Keratinocyte (primary cell): ENCODE measurements around the gene SMNDC1. TPM values are rescaled to one million over a fixed set of nuclear protein-coding genes. Genes with fewer than 3 reads are reported as not detected.

ENCODE experiments used
- DNase-seq: peaks from one replicate; pipeline ENCODE4 v3.0.0-alpha.2; 2011; ENCODE audit warnings: low read depth, missing footprints, low spot score
- FAIRE-seq: peaks from 2 replicates; lab custom pipeline; 2011; peaks lifted over from hg19 to GRCh38; lab: Jason Lieb, UNC
- H2AFZ ChIP-seq: 2 replicates; pipeline ENCODE4 v1.6.0; 2012; ENCODE audit warnings: low read length, control low read depth, inconsistent platforms; ENCODE audit not compliant: control insufficient read depth
- H3K27ac ChIP-seq: 2 replicates; pipeline ENCODE4 v1.5.1; 2011; ENCODE audit warnings: low read length; ENCODE audit not compliant: control insufficient read depth, insufficient read depth
- H3K27me3 ChIP-seq: 3 replicates; pipeline ENCODE4 v1.6.0; 2011; ENCODE audit warnings: low read length; ENCODE audit not compliant: control insufficient read depth, insufficient read depth; ENCODE audit errors: extremely low read depth
- H3K36me3 ChIP-seq, 2 experiments: 2 replicates in 1 of 2; 3 replicates in 1 of 2; pipeline ENCODE4 v1.5.1; 2011; ENCODE audit warnings: low read length in 2 of 2, mild to moderate bottlenecking in 1 of 2; ENCODE audit not compliant: control insufficient read depth in 2 of 2, insufficient read depth in 2 of 2; ENCODE audit errors: extremely low read depth in 1 of 2
- H3K4me1 ChIP-seq: 3 replicates; pipeline ENCODE4 v1.5.1; 2011; ENCODE audit warnings: low read length; ENCODE audit not compliant: control insufficient read depth, insufficient read depth; ENCODE audit errors: extremely low read depth
- H3K4me2 ChIP-seq: 3 replicates; pipeline ENCODE4 v1.6.0; 2011; ENCODE audit warnings: low read depth, low read length; ENCODE audit not compliant: control insufficient read depth, insufficient read depth; ENCODE audit errors: extremely low read depth
- H3K4me3 ChIP-seq, 3 experiments: fragments of 200-600 bp in 1 of 3; sonication (generic) in 1 of 3; 2 replicates in 2 of 3; 3 replicates in 1 of 3; pipeline ENCODE4 v1.5.1; 2011 to 2016; ENCODE audit warnings: low read length in 3 of 3, mild to moderate bottlenecking in 3 of 3, control low read depth in 2 of 3, inconsistent platforms in 1 of 3, low read depth in 1 of 3, mixed read lengths in 1 of 3, mixed run types in 1 of 3, moderate library complexity in 1 of 3; ENCODE audit not compliant: control insufficient read depth in 2 of 3, insufficient read depth in 2 of 3; ENCODE audit errors: extremely low read depth in 1 of 3
- H3K79me2 ChIP-seq: 2 replicates; pipeline ENCODE4 v1.6.0; 2012; ENCODE audit warnings: low read length; ENCODE audit not compliant: control insufficient read depth, insufficient read depth
- H3K9ac ChIP-seq: 3 replicates; pipeline ENCODE4 v1.6.0; 2011; ENCODE audit warnings: low read length; ENCODE audit not compliant: control insufficient read depth, insufficient read depth; ENCODE audit errors: extremely low read depth
- H3K9me1 ChIP-seq: 3 replicates; pipeline ENCODE4 v1.6.0; 2011; ENCODE audit warnings: low read length; ENCODE audit not compliant: control insufficient read depth, insufficient read depth; ENCODE audit errors: extremely low read depth
- H3K9me3 ChIP-seq: 2 replicates; pipeline ENCODE4 v1.5.1; 2012; ENCODE audit warnings: low read depth, low read length; ENCODE audit not compliant: control insufficient read depth
- H4K20me1 ChIP-seq: 3 replicates; pipeline ENCODE4 v1.6.0; 2011; ENCODE audit warnings: low read length; ENCODE audit not compliant: control insufficient read depth, insufficient read depth; ENCODE audit errors: extremely low read depth
- CTCF ChIP-seq, 3 experiments: IDR thresholded peaks in 1 of 3; conservative IDR thresholded peaks in 1 of 3; optimal IDR thresholded peaks in 1 of 3; 2 replicates in 2 of 3; 3 replicates in 1 of 3; pipeline versions ENCODE3 to v1.5.1; 2011; ENCODE audit warnings: low read length in 3 of 3, mild to moderate bottlenecking in 3 of 3, moderate library complexity in 2 of 3, control low read depth in 1 of 3, inconsistent platforms in 1 of 3; ENCODE audit not compliant: insufficient read depth in 2 of 3; ENCODE audit errors: extremely low read depth in 1 of 3
- EZH2 ChIP-seq: IDR thresholded peaks from one replicate; pipeline ENCODE4 v1.6.1; 2012; ENCODE audit warnings: inconsistent platforms, mild to moderate bottlenecking, low read length, moderate library complexity
- dilution Hi-C: fragments of 300-500 bp; cut with MboI; formaldehyde crosslinking; loops from one replicate; pipeline ENCODE4 v1.7.0; 2020; ENCODE audit warnings: low sequenced_read_pairs; ENCODE audit not compliant: extremely low pct_ligation_motif_present
- polyA plus RNA-seq, 5 experiments: library from polyadenylated mRNA; depleted of rRNA in 3 of 5; stranded (reverse) in 3 of 5; stranded (forward) in 1 of 5; unstranded in 1 of 5; fragments of >200 nt; gene quantifications; 1 replicate in 1 of 5; 2 replicates in 3 of 5; 3 replicates in 1 of 5; pipeline versions ENCODE4 v1.2.1 to v1.2.3, GENCODE V29; 2011 to 2012; ENCODE audit warnings: missing spikeins in 2 of 5, low read depth in 1 of 5, low replicate concordance in 1 of 5

Gene SMNDC1
- polyA plus RNA-seq, 1 donor (not counting 4 experiments of a cell fraction or from before 2014, with no cell fraction given): 19.8 TPM

- Histone ChIP-seq H3K9me1 (no peaks in the 10 kb centered on the region), H3K79me2 (no peaks in the 10 kb centered on the region), H3K36me3 (no peaks in the 10 kb centered on the region), H2AFZ (no peak overlapping the region), H3K4me1 (no peaks in the 10 kb centered on the region), H3K4me2 (no peak overlapping the region), H3K4me3 (no peak overlapping the region), H4K20me1 (no peaks in the 10 kb centered on the region), H3K9ac (no peak overlapping the region), H3K9me3 (no peaks in the 10 kb centered on the region), H3K27ac (no peak overlapping the region), H3K27me3 (no peaks in the 10 kb centered on the region)
- TF ChIP-seq EZH2 (no peak), CTCF (optimal IDR thresholded peaks at IDR 0.05 in 1 of 3, IDR thresholded peaks at IDR 0.05 in 1 of 3, conservative IDR thresholded peaks at IDR 0.05 in 1 of 3; ENCODE audit: extremely low read depth in 1 of 3, insufficient read depth in 2 of 3, low read length in 3 of 3) (no peak)
- dilution Hi-C loops: no loop called here
- no peak for FAIRE-seq
- DNase-seq: no peak
Observed at GRCh38 chr10:110268442-110268841, 36.3 kb downstream of the SMNDC1 start.

GRCh38 chr10:110267276-110267675 lies 37.4 kb downstream of the SMNDC1 start:
- dilution Hi-C loops: no loop called here
- FAIRE-seq: no peak

More at GRCh38 chr10:110267276-110267675, 37.4 kb downstream of the SMNDC1 start:
- no peak overlapping the region for H2AFZ ChIP-seq
- H3K4me2 ChIP-seq: no peak overlapping the region
- H3K79me2 ChIP-seq: no peaks in the 10 kb centered on the region
- no peak overlapping the region for H3K27ac ChIP-seq
- H3K4me3 ChIP-seq: no peak overlapping the region
- H4K20me1 ChIP-seq: no peaks in the 10 kb centered on the region
- no peak for DNase-seq
- H3K9ac ChIP-seq: no peak overlapping the region
- no peaks in the 10 kb centered on the region for H3K27me3 ChIP-seq
- no peaks in the 10 kb centered on the region for H3K9me1 ChIP-seq
- no peaks in the 10 kb centered on the region for H3K36me3 ChIP-seq
- TF ChIP-seq CTCF (optimal IDR thresholded peaks at IDR 0.05 in 1 of 3, IDR thresholded peaks at IDR 0.05 in 1 of 3, conservative IDR thresholded peaks at IDR 0.05 in 1 of 3; ENCODE audit: extremely low read depth in 1 of 3, insufficient read depth in 2 of 3, low read length in 3 of 3): no peak
- TF ChIP-seq EZH2: no peak
- H3K9me3 ChIP-seq: no peaks in the 10 kb centered on the region
- H3K4me1 ChIP-seq: no peaks in the 10 kb centered on the region
